Nephron (organoid): ENCODE results near the gene GNGT2.
A peak's percentile ranks its signal among the peaks of the same experiment; 100 is the strongest.

Experiments used
- H3K27ac Mint-ChIP-seq, 3 experiments: 2 replicates each; pipeline ENCODE4 v1.8.0; 2020; ENCODE audit warnings: mixed read lengths in 3 of 3, mild to moderate bottlenecking in 2 of 3, moderate library complexity in 1 of 3
- H3K27me3 Mint-ChIP-seq: 2 replicates; pipeline ENCODE4 v1.8.0; 2021; ENCODE audit warnings: low read depth, mild to moderate bottlenecking, moderate library complexity, mixed read lengths
- H3K36me3 Mint-ChIP-seq: 2 replicates; pipeline ENCODE4 v1.8.0; 2020; ENCODE audit warnings: low read depth, mixed read lengths
- H3K4me1 Mint-ChIP-seq: 2 replicates; pipeline ENCODE4 v1.8.0; 2020; ENCODE audit warnings: mixed read lengths
- H3K4me3 Mint-ChIP-seq, 3 experiments: 2 replicates each; pipeline ENCODE4 v1.8.0; 2020; ENCODE audit warnings: mild to moderate bottlenecking in 3 of 3, mixed read lengths in 3 of 3, moderate library complexity in 2 of 3
- H3K9me3 Mint-ChIP-seq: 2 replicates; pipeline ENCODE4 v1.8.0; 2020; ENCODE audit warnings: mixed read lengths
- TF ChIP-seq, protein P1 (sequence below), 3 experiments: fragments of 200-600 bp; sonication (generic); IDR thresholded peaks; one replicate each; pipeline ENCODE4 v1.5.0; 2021; ENCODE audit warnings: antibody characterized with exemption in 3 of 3; ENCODE audit not compliant: unreplicated experiment in 3 of 3

GNGT2 gene

GRCh38 chr17:49231563-49231894 is 21.2 kb upstream of the GNGT2 start:
- Mint-ChIP-seq H3K4me1 (peaks cover 5% of the 10 kb centered on the region), H3K27me3 (peaks cover 69% of the 10 kb centered on the region), H3K4me3 (peak overlapping the region; percentile 80 to 83 (median 81)), H3K27ac (no peak overlapping the region), H3K36me3 (no peaks in the 10 kb centered on the region), H3K9me3 (no peaks in the 10 kb centered on the region)
- TF ChIP-seq, protein P1, sequence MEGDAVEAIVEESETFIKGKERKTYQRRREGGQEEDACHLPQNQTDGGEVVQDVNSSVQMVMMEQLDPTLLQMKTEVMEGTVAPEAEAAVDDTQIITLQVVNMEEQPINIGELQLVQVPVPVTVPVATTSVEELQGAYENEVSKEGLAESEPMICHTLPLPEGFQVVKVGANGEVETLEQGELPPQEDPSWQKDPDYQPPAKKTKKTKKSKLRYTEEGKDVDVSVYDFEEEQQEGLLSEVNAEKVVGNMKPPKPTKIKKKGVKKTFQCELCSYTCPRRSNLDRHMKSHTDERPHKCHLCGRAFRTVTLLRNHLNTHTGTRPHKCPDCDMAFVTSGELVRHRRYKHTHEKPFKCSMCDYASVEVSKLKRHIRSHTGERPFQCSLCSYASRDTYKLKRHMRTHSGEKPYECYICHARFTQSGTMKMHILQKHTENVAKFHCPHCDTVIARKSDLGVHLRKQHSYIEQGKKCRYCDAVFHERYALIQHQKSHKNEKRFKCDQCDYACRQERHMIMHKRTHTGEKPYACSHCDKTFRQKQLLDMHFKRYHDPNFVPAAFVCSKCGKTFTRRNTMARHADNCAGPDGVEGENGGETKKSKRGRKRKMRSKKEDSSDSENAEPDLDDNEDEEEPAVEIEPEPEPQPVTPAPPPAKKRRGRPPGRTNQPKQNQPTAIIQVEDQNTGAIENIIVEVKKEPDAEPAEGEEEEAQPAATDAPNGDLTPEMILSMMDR (IDR thresholded peaks at IDR 0.05; ENCODE audit: unreplicated experiment in 3 of 3): no peak

- H3K27me3 Mint-ChIP-seq: peaks cover 73% of the 10 kb centered on the region
Observed at GRCh38 chr17:49230636-49231562, 20.5 kb upstream of the GNGT2 start, which contains the start of gene PHOSPHO1. Gene PHOSPHO1 (minus strand): TSS chr17:49230787. CDS start chr17:49226691, 4,096 bp downstream.

DNA sequence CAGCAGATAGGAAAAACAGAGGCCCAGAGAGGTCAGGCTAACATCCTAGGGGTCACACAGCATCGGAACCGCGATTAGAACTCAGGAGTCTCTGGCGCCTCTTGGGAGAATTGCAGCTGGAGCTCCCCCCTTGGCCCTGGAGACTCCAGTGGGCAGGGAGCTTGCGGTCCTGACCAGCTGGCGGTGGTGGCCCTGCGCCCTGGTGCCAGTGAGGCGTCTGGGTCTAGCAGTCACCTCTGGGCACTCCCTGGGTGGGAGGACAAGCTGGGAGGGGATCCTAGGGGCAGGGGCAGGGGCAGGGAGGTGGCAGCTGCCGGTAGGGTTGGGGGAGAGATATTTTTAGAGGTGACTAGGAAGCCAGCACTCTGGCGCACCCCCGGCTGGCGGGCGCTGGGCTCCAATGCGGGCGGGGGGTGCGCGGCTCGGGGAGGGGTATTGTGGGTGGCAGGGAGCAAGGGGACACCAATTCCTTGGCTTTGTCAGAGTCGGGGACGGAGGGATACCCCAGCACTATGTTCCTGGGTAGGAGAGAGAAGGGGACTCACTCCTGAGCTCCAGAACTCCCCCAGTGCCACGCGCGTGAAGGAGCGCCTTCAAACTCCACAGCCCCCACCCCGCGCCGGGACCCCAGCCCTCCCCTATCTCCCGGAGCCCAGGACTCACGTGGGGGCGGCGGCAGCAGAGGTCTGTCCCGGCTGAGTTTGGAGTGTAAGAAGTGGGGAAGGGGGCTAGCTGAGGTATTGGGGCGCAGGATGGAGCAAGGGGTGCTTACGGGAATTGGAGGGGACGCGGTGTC is 19.6 kb upstream of the GNGT2 start:
- peak overlapping the region; percentile 80 to 83 (median 81) for H3K4me3 Mint-ChIP-seq
- H3K4me1 Mint-ChIP-seq: peaks cover 5% of the 10 kb centered on the region
- TF ChIP-seq, protein P1 (IDR thresholded peaks at IDR 0.05; ENCODE audit: unreplicated experiment in 3 of 3): no peak
- peaks cover 76% of the 10 kb centered on the region for H3K27me3 Mint-ChIP-seq
- no peaks in the 10 kb centered on the region for H3K36me3 Mint-ChIP-seq
- H3K9me3 Mint-ChIP-seq: no peaks in the 10 kb centered on the region
- H3K27ac Mint-ChIP-seq: no peak overlapping the region

More at GRCh38 chr17:49230636-49231562, 20.5 kb upstream of the GNGT2 start, which contains the start of gene PHOSPHO1:
- Mint-ChIP-seq H3K27ac (no peak within 1 kb of the TSS), H3K4me1 (peaks cover 5% of the 10 kb centered on the region), H3K4me3 (peak within 1 kb of the TSS; percentile 80 to 83 (median 81)), H3K9me3 (no peaks in the 10 kb centered on the region), H3K36me3 (no peaks in the 10 kb centered on the region)
- TF ChIP-seq, protein P1 (IDR thresholded peaks at IDR 0.05; ENCODE audit: unreplicated experiment in 3 of 3): no peak

- H3K9me3 Mint-ChIP-seq: no peaks in the 10 kb centered on the region
- peak overlapping the region; percentile 79 to 80 (median 80) for H3K4me3 Mint-ChIP-seq
- no peaks in the 10 kb centered on the region for H3K36me3 Mint-ChIP-seq
- H3K4me1 Mint-ChIP-seq: peaks cover 5% of the 10 kb centered on the region
- H3K27ac Mint-ChIP-seq: no peak overlapping the region
- peaks cover 82% of the 10 kb centered on the region for H3K27me3 Mint-ChIP-seq
- TF ChIP-seq, protein P1 (IDR thresholded peaks at IDR 0.05; ENCODE audit: unreplicated experiment in 3 of 3): no peak
Observed at GRCh38 chr17:49229076-49229804, 18.9 kb upstream of the GNGT2 start.

- no peaks in the 10 kb centered on the region for H3K9me3 Mint-ChIP-seq
- peaks cover 11% of the 10 kb centered on the region for H3K4me1 Mint-ChIP-seq
- no peak overlapping the region for H3K27ac Mint-ChIP-seq
- no peaks in the 10 kb centered on the region for H3K36me3 Mint-ChIP-seq
- peaks cover 89% of the 10 kb centered on the region for H3K27me3 Mint-ChIP-seq
- TF ChIP-seq, protein P1 (IDR thresholded peaks at IDR 0.05; ENCODE audit: unreplicated experiment in 3 of 3): peak; percentile 75 to 81 (median 79)
- peak overlapping the region; percentile 4 to 43 (median 41) for H3K4me3 Mint-ChIP-seq
Observed at GRCh38 chr17:49227436-49228261, 17.3 kb upstream of the GNGT2 start.
